Type B pancreatic cell (in vitro differentiated cells): ENCODE measurements around the gene PSKH1. TPM values are rescaled to one million over a fixed set of nuclear protein-coding genes. Genes with fewer than 3 reads are reported as not detected.

Experiments
- DNase-seq: peaks from one replicate; pipeline ENCODE4 v3.0.0; 2021; ENCODE audit warnings: mixed read lengths; ENCODE audit not compliant: unreplicated experiment; ENCODE audit errors: extremely low spot score
- H3K27ac Mint-ChIP-seq: 2 replicates; pipeline ENCODE4 v1.8.0; 2021; ENCODE audit warnings: mild to moderate bottlenecking, mixed read lengths
- H3K27me3 Mint-ChIP-seq: 2 replicates; pipeline ENCODE4 v1.8.0; 2021; ENCODE audit warnings: mixed read lengths
- H3K36me3 Mint-ChIP-seq: 2 replicates; pipeline ENCODE4 v1.8.0; 2021; ENCODE audit warnings: mixed read lengths
- H3K4me1 Mint-ChIP-seq: one replicate; pipeline ENCODE4 v1.8.0; 2021; ENCODE audit warnings: mixed read lengths; ENCODE audit not compliant: unreplicated experiment
- H3K4me3 Mint-ChIP-seq: 2 replicates; pipeline ENCODE4 v1.8.0; 2021; ENCODE audit warnings: mild to moderate bottlenecking, mixed read lengths
- H3K9me3 Mint-ChIP-seq: 2 replicates; pipeline ENCODE4 v1.8.0; 2021; ENCODE audit warnings: mixed read lengths
- total RNA-seq: library from RNA; stranded (reverse); gene quantifications from 2 replicates; pipeline ENCODE4 v1.2.1, GENCODE V29; 2021; ENCODE audit warnings: low replicate concordance
- TF ChIP-seq, protein P1 (sequence below): fragments of 200-600 bp; sonication (generic); conservative IDR thresholded peaks from 2 replicates; pipeline ENCODE4 v1.5.0; 2021; ENCODE audit warnings: antibody characterized with exemption, mild to moderate bottlenecking

PSKH1 gene
- total RNA-seq, 1 donor from 2014 or later: 41.5 TPM

- H3K4me1 Mint-ChIP-seq: peaks cover 5% of the 10 kb centered on the region
- peaks cover 4% of the 10 kb centered on the region for H3K36me3 Mint-ChIP-seq
- no peaks in the 10 kb centered on the region for H3K9me3 Mint-ChIP-seq
- H3K27me3 Mint-ChIP-seq: no peaks in the 10 kb centered on the region
- H3K27ac Mint-ChIP-seq: no peak overlapping the region
- no peak for DNase-seq
- no peak overlapping the region for H3K4me3 Mint-ChIP-seq
- TF ChIP-seq, protein P1, sequence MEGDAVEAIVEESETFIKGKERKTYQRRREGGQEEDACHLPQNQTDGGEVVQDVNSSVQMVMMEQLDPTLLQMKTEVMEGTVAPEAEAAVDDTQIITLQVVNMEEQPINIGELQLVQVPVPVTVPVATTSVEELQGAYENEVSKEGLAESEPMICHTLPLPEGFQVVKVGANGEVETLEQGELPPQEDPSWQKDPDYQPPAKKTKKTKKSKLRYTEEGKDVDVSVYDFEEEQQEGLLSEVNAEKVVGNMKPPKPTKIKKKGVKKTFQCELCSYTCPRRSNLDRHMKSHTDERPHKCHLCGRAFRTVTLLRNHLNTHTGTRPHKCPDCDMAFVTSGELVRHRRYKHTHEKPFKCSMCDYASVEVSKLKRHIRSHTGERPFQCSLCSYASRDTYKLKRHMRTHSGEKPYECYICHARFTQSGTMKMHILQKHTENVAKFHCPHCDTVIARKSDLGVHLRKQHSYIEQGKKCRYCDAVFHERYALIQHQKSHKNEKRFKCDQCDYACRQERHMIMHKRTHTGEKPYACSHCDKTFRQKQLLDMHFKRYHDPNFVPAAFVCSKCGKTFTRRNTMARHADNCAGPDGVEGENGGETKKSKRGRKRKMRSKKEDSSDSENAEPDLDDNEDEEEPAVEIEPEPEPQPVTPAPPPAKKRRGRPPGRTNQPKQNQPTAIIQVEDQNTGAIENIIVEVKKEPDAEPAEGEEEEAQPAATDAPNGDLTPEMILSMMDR: no peak
These were observed 7.5 kb upstream of the PSKH1 start for GRCh38 chr16:67885545-67885944.

DNA sequence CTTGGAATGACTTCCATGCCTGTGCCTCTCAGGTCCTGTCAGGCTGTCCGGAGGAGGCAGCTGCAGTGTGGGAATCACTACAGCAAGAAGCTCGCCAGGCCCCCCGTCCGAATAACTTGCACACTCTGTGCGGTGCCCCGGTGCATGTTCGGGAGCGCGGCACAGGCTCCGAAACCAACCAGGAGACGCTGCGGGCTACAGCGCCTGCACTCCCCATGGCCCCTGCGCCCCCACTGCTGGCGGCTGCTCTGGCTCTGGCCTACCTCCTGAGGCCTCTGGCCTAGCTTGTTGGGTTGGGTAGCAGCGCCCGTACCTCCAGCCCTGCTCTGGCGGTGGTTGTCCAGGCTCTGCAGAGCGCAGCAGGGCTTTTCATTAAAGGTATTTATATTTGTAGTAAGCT is 7.1 kb upstream of the PSKH1 start:
- Mint-ChIP-seq H3K27ac (no peak overlapping the region), H3K4me3 (no peak overlapping the region), H3K4me1 (peaks cover 5% of the 10 kb centered on the region), H3K9me3 (no peaks in the 10 kb centered on the region), H3K27me3 (no peaks in the 10 kb centered on the region), H3K36me3 (peaks cover 4% of the 10 kb centered on the region)
- TF ChIP-seq, protein P1: no peak
- DNase-seq: no peak

- Mint-ChIP-seq H3K27ac (no peak overlapping the region), H3K9me3 (no peaks in the 10 kb centered on the region), H3K4me1 (peaks cover 5% of the 10 kb centered on the region), H3K27me3 (no peaks in the 10 kb centered on the region), H3K36me3 (peaks cover 4% of the 10 kb centered on the region), H3K4me3 (no peak overlapping the region)
- no peak for DNase-seq
- TF ChIP-seq, protein P1: no peak
These were observed 6.7 kb upstream of the PSKH1 start for GRCh38 chr16:67886387-67886786.

DNA sequence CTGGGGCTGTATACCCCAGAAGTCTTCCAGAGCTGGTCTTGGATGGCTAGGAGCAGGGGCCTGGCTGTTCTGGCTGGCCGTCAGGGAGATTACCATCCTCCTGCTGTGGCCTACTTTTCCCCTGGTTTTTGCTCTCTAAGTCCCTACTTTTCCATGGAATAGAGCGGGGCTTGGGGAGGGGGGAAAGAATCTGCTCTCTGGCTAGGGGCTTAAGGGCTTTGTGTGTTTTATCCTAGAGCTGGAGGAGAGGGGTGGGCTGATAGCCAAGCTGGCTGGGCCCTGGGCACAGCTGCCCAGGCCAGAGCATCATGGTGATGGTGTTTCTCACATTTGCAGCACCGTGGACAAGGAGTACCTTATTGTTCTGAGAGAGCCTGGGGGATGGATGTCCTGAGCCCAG is 4.7 kb upstream of the PSKH1 start:
- Mint-ChIP-seq H3K4me1 (peaks cover 13% of the 10 kb centered on the region), H3K4me3 (no peak overlapping the region), H3K27me3 (no peaks in the 10 kb centered on the region), H3K9me3 (no peaks in the 10 kb centered on the region), H3K36me3 (peaks cover 4% of the 10 kb centered on the region), H3K27ac (no peak overlapping the region)
- TF ChIP-seq, protein P1: no peak
- no peak for DNase-seq

- no peaks in the 10 kb centered on the region for H3K27me3 Mint-ChIP-seq
- TF ChIP-seq, protein P1: no peak
- H3K9me3 Mint-ChIP-seq: no peaks in the 10 kb centered on the region
- H3K4me1 Mint-ChIP-seq: peaks cover 24% of the 10 kb centered on the region
- no peak for DNase-seq
- H3K4me3 Mint-ChIP-seq: peak overlapping the region; percentile 88
- H3K36me3 Mint-ChIP-seq: no peaks in the 10 kb centered on the region
- H3K27ac Mint-ChIP-seq: peak overlapping the region; percentile 91
These were observed 679 bp upstream of the PSKH1 start for GRCh38 chr16:67892375-67892774.
